ENCODE measurements around the gene CPNE4.

DNA sequence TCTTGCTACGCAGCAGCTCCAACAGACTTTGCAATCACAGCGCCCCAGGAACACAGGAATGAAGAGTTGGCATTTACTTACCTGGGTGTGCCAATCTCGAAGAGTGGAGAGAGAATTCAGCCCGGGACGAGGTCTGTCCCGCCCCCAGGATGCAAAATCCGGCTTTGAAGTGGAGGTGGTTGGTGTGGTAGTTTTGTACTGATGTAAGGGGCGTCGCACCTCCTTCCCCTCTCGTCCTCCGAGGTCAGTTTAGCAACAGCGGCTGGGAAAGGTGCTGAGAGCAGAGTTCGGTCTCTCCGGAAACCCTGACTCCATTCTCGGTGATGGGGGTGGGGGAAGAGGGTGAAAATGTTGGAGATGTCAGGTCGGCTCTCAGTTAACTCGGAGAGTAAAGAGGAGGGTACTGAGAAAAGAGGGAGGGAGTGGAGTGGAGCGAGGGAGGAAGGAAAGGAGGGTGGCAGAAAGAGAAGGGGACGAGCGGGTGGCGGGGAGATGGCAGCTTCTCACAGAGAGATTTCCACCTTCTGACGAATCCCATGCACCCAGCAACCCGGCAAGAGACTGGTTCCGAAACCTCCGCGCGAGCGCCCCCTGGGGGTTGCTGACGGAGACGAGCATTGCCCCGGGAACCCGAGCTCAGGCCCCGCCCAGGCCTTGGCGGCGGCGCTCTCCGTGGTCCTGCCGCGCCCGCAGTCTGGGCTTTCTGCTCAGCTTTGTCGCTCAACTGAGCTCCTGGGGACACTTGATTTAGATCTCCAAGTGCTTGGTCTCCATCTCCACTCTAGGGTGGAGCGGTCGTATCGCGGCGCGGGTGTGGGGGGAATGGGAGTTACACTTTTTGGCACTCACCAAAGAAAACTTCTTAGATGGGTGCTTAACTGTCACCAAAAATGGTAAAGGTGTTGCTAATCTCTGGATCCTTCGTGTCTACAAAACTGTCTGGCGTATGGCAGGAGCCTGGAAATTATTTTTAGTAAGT is at the start of gene CPNE4:
- no peak for TF ChIP-seq YY1 (IDR thresholded peaks at IDR 0.05; ENCODE audit: insufficient read depth, insufficient read length)
- TF ChIP-seq ZNF274 (IDR thresholded peaks at IDR 0.05; ENCODE audit: low read depth, low read length): no peak
